ENCODE data around the gene PEX10.

PEX10 gene

GRCh38 chr1:2422523-2422922 is 10.2 kb upstream of the PEX10 start:
- DNase-seq: no peak

- no peak for DNase-seq
Observed at GRCh38 chr1:2419416-2419815, 7.1 kb upstream of the PEX10 start.

DNA sequence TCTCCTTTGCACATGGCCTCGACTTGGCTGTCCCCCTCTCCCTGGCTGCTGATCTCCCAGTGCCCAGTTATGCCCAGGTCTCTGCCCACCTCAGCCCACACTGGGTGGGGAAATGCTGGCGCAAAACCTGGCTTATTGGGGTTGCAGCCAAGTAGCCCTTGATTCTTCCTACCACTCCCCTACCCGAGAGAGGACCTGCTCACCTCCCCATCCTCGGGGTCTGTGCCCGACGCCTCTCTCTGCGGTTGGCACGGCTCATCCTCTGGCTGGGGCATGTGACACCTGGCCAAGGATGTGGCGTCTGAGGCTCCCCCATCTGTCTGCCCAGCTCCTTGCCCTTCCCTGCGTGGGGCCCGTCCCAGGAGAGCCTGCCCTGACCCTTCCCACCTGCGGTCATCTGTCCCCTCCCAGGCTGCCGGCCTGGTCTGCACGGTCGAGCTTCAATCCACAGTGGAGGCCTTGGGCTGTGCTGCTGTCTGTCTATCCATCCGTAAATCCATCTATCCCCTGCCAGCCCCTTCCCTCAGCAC is 6.5 kb upstream of the PEX10 start:
- no peak for DNase-seq

GRCh38 chr1:2417833-2418225 is 5.5 kb upstream of the PEX10 start:
- DNase-seq: no peak

- no peak for DNase-seq
Observed at GRCh38 chr1:2417083-2417832, 4.9 kb upstream of the PEX10 start.

- DNase-seq: no peak
Observed at GRCh38 chr1:2416403-2416802, 4.0 kb upstream of the PEX10 start.

GRCh38 chr1:2415801-2416208 is 3.4 kb upstream of the PEX10 start:
- no peak for DNase-seq

DNA sequence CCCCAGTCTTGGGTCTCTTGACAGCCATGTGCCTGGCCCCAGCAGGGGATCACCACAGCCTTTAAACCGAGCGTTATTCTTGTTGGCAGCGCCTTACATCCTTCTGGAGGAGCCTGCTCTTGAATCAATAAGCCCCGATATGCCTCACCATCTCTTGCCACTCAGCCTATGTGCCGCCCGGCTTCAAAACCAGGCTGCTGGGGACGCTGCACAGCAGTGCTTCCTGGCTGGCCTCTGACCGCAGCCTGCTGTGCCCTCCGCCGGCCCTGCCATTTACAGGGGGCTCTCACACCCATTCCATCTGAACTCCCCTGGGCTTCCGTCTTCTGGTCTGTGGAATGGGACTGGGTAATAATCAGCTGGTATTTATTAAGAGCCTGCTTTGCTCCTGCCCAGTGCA is 3.0 kb upstream of the PEX10 start:
- no peak for DNase-seq

DNA sequence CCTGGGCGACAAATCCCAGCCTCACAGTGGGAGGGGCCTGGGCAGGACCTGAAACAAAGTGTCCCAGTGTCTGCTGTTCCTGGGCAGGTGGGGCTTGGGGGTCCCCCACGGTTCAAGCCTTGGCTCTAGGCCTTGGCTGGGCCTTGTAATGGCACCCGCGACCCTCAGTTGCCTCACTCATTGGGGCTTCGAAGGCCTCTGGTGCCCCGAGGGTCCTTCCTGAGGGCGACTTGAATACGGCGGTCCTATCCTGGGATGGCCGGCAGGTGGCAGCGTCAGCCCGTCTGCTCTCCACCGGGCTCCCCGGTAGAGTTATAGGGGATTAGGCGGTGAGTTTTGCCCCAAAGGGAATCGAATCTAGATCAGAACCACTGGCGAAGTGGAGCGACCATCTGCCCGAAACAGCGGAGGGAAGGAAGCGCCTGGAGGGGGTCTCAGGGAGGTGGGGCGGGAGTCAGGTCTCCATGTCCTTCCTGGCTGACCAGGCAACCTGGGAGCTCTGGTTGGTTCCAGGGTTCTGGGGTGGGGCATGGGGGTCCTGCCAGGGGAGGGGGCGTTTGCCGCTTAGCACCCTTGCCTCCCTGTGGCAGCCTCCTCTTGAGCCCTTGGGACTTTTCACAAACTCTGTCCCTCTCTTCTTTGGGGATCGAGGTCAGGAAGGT is 2.1 kb upstream of the PEX10 start:
- DNase-seq: peak; percentile 78

- no peak for DNase-seq
Observed at GRCh38 chr1:2413495-2414296, 1.3 kb upstream of the PEX10 start.

DNA sequence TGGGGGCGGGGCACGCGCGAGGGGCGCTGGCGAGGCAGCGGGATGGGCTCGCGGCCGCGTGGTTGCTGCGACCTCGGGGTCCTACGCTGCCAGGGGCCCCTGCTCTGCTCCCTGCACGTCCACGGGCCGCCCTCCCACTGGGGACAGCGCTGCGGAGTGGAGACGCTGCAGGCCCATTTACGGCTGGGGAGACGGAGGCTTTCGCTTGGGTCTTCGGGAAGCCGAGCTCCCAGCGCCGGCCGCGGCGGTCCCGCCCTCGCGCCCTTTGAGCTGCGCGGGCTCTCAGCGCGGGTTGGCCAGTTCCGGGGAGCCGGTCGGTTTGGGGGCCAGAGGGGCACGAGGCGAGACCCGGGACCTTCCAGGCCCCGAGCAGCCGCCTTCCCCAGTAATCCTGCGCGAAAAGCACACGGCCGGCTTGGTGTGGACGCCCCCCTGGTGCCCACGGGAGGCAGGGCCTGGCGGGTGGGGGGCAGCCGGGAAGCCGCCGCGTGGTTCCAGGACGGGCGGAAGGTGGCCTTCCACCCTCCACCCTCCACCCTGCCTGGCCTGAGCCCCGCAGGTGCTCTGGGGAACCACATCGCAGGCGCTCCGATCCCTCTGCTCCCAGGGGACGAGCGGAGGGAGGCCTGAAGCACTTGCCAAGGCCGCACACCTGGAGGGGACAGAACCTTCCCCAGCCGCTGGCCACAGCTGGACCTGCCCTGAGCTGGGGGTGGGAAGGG is 570 bp upstream of the PEX10 start:
- peak; percentile 61 for DNase-seq

DNA sequence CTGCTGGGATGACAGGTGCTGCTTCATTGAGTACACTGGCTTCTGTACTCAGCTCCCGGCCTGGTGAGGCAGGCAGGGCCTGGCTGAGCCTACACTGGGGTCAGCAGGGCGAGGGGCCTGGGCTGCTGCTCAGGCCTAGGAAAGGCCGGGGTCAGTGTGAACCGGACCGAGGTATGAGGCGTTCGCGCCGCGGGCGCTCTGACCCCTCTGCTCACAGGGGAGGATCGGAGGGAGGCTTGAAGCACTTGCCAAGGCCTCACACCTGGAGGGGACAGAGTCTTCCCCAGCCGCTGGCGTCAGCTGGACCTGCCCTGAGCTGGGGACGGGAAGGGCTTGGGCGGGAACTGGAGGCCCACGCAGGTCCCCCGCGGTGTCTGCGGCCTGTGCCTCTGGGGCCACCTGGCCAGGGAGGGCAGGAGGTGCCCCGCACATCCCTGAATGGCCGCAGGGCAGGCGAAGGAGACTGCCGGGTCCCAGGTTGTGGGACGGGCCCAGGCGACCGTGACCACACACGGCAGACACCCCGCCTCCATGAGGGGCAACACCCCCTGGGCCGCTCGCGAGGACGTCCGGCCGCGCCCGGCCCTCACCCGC is 466 bp downstream of the PEX10 start:
- DNase-seq: no peak

- DNase-seq: no peak
Observed at GRCh38 chr1:2409745-2410144, 2.6 kb downstream of the PEX10 start.

GRCh38 chr1:2408859-2409276 is 3.5 kb downstream of the PEX10 start:
- DNase-seq: no peak

DNA sequence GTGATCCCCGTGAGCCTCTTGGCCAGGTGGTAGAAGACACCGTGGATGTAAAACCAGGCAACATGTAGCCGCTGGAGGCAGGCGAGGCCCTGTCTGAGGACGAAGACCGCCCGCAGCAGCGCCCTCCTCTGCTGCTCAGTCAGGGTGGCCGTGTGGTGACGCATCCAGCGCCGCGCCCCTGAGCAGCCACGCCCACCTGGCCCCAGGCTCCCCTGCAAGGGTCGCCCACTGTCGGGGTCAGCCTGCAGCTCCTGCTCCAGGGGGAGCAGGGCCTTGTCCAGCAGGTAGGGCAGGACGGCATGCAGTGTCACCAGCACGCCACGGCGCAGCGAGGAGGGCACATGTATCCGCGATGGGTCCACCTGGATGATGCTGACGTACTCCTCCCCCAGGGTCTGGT is 3.9 kb downstream of the PEX10 start:
- DNase-seq: no peak

- no peak for DNase-seq
Observed at GRCh38 chr1:2407991-2408275, 4.4 kb downstream of the PEX10 start.

DNA sequence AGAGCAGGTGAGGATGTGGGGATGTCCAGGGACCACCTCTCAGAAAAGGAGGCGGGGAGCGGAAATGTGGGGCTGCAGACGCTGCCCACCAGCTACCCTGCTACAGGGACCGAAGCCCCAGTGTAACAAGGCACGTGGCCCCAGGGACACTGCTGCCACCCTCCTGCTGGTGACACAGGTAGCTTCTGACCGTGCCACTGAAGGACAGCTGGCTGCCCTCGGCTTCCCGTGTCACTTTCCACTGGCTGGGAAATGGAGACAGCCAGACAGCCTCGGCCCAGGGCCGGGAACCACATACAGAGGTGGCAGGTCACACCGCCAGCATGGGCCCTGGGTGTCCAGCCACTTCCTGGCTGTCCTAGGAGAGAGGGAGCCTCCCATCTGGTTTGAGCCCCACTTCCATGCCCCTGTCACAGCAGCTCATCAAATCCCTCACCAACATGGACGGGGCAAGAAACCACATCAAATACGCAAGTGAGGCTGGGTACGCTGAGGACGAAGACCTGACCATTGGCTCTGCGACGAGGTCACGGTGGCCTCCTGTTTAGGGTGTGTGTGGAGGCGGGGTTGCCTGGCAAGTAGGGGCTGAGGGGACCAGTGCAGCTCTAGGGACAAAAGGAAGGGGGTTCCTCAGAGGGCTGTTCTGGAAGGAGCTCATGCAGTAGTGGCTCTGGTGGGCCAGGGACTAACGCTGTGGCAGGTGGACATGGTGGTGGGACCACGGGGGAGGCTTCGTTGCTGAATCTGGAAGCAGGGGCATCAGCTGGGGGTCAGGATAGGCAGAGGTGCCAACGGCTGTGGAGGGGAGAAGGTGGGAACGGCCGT is 5.0 kb downstream of the PEX10 start:
- DNase-seq: no peak

GRCh38 chr1:2406451-2407041 is 5.8 kb downstream of the PEX10 start:
- DNase-seq: no peak

- no peak for DNase-seq
Observed at GRCh38 chr1:2405588-2406295, 6.6 kb downstream of the PEX10 start.

DNA sequence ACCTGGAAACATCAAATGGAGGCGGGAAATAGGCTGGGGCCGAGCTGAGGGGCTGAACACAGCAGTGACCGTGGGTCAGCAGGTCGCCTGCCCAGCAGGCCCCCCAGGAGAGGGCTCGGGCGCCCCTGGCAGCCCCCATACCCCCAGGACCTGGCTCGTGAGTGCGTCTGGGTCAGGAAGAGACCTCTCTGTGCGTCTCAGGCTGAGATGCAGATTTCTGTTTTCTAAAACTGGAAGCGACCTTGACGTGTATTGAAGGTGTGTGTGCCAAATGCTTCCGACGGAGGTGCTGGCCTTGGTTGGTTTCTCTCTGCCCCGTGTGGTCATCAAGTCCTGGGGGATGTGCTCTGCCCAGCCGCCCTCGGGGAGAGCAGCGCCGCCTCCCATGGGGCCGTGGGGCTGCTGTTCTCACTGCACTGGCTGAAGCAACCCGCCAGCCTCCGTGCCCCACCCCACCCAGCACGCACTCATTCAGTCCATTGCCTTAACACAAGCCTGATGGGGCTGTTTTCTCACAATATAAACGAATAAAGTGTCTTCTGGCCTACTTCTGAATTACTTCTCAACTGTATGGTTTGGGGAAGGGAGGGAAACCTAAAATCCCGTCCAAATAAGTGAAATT is 7.4 kb downstream of the PEX10 start:
- DNase-seq: no peak
